CD14-positive monocyte (primary cell): ENCODE data around the gene TRIM44. TPM values are rescaled to one million over a fixed set of nuclear protein-coding genes. Genes with fewer than 3 reads are reported as not detected.
A peak's percentile ranks its signal among the peaks of the same experiment; 100 is the strongest.

Source experiments
- DNase-seq, 3 donors: peaks; one replicate each; pipeline ENCODE4 v3.0.0-alpha.2; 2011 to 2022
- H2AFZ ChIP-seq: 2 replicates; pipeline ENCODE4 v1.6.0; 2012; ENCODE audit warnings: mild to moderate bottlenecking, low read depth, low read length, inconsistent platforms; ENCODE audit not compliant: insufficient read depth, poor library complexity, severe bottlenecking
- H3K27ac ChIP-seq, 2 donors: 1 replicate in 1 of 2; 2 replicates in 1 of 2; pipeline ENCODE4 v1.5.1; 2012 to 2013; ENCODE audit warnings: low read length in 2 of 2, control low read depth in 1 of 2, inconsistent platforms in 1 of 2, low read depth in 1 of 2, mild to moderate bottlenecking in 1 of 2
- H3K27me3 ChIP-seq, 2 donors: one replicate each; pipeline versions ENCODE4 v1.6.0 to v1.6.1; 2011 to 2013; ENCODE audit warnings: low read length in 2 of 2; ENCODE audit not compliant: control insufficient read depth in 2 of 2, insufficient read depth in 2 of 2
- H3K36me3 ChIP-seq, 2 donors: replicated peaks in 1 of 2; 1 replicate in 1 of 2; 2 replicates in 1 of 2; pipeline versions ENCODE4 v1.5.1 to v1.6.1; 2012 to 2013; ENCODE audit warnings: low read length in 2 of 2, control low read depth in 1 of 2, inconsistent platforms in 1 of 2, mild to moderate bottlenecking in 1 of 2; ENCODE audit not compliant: insufficient read depth in 2 of 2, control insufficient read depth in 1 of 2
- H3K4me1 ChIP-seq, 2 donors: 1 replicate in 1 of 2; 2 replicates in 1 of 2; pipeline versions ENCODE4 v1.5.1 to v1.6.1; 2012 to 2013; ENCODE audit warnings: low read length in 2 of 2, control low read depth in 1 of 2, inconsistent platforms in 1 of 2, mild to moderate bottlenecking in 1 of 2, moderate library complexity in 1 of 2; ENCODE audit not compliant: insufficient read depth in 2 of 2, control insufficient read depth in 1 of 2
- H3K4me2 ChIP-seq: replicated peaks from 2 replicates; pipeline ENCODE3; 2012; ENCODE audit warnings: low read length, moderate library complexity, mild to moderate bottlenecking; ENCODE audit not compliant: poor library complexity, severe bottlenecking; ENCODE audit errors: extremely low read depth
- H3K4me3 ChIP-seq, 3 experiments: fragments of 200-600 bp in 1 of 3; sonication (generic) in 1 of 3; replicated peaks in 1 of 3; 1 replicate in 2 of 3; 2 replicates in 1 of 3; pipeline ENCODE4 v1.5.1; 2011 to 2013; ENCODE audit warnings: low read length in 3 of 3, mild to moderate bottlenecking in 3 of 3, control low read depth in 2 of 3, low read depth in 2 of 3, inconsistent platforms in 1 of 3, moderate library complexity in 1 of 3
- H3K79me2 ChIP-seq: 2 replicates; pipeline ENCODE4 v1.6.0; 2012; ENCODE audit warnings: mild to moderate bottlenecking, control low read depth, inconsistent platforms, low read length, moderate library complexity; ENCODE audit not compliant: insufficient read depth
- H3K9ac ChIP-seq: 2 replicates; pipeline ENCODE4 v1.6.0; 2017; ENCODE audit warnings: low read length, mild to moderate bottlenecking; ENCODE audit not compliant: insufficient read depth, poor library complexity, severe bottlenecking
- H3K9me3 ChIP-seq, 2 donors: replicated peaks in 1 of 2; 1 replicate in 1 of 2; 2 replicates in 1 of 2; pipeline versions ENCODE4 v1.5.1 to v1.6.1; 2012 to 2013; ENCODE audit warnings: low read length in 2 of 2, control low read depth in 1 of 2; ENCODE audit not compliant: control insufficient read depth in 1 of 2, insufficient read depth in 1 of 2
- H4K20me1 ChIP-seq: 2 replicates; pipeline ENCODE4 v1.6.0; 2012; ENCODE audit warnings: mild to moderate bottlenecking, low read length, control low read depth, moderate library complexity; ENCODE audit not compliant: insufficient read depth
- H3K27ac Mint-ChIP-seq, 7 donors: one replicate each; pipeline ENCODE4 v1.8.0; 2020; ENCODE audit warnings: mild to moderate bottlenecking in 7 of 7, mixed read lengths in 7 of 7, moderate library complexity in 6 of 7, inconsistent platforms in 2 of 7
- H3K27me3 Mint-ChIP-seq, 3 donors: one replicate each; pipeline ENCODE4 v1.8.0; 2021 to 2022; ENCODE audit warnings: low read depth in 3 of 3, mild to moderate bottlenecking in 3 of 3, mixed read lengths in 3 of 3, moderate library complexity in 3 of 3, inconsistent platforms in 1 of 3
- H3K36me3 Mint-ChIP-seq, 2 donors: one replicate each; pipeline ENCODE4 v1.8.0; 2020; ENCODE audit warnings: mixed read lengths in 2 of 2, inconsistent platforms in 1 of 2, mild to moderate bottlenecking in 1 of 2
- H3K4me1 Mint-ChIP-seq: one replicate; pipeline ENCODE4 v1.8.0; 2020; ENCODE audit warnings: mild to moderate bottlenecking, mixed read lengths
- H3K4me3 Mint-ChIP-seq, 2 donors: one replicate each; pipeline ENCODE4 v1.8.0; 2020; ENCODE audit warnings: mild to moderate bottlenecking in 2 of 2, mixed read lengths in 2 of 2, moderate library complexity in 1 of 2
- H3K9me3 Mint-ChIP-seq, 7 donors: one replicate each; pipeline ENCODE4 v1.8.0; 2020 to 2022; ENCODE audit warnings: mixed read lengths in 7 of 7, mild to moderate bottlenecking in 6 of 7, moderate library complexity in 6 of 7, inconsistent platforms in 2 of 7
- CTCF ChIP-seq: fragments of 200-600 bp; IDR thresholded peaks from one replicate; pipeline ENCODE4 v1.8.0; 2022; ENCODE audit warnings: antibody characterized with exemption, mild to moderate bottlenecking
- WGBS: methylation state at CpG from one replicate; pipeline ENCODE4 v1.1.5; 2013; ENCODE audit warnings: missing lambda C conversion rate; ENCODE audit not compliant: insufficient coverage; 5-methylcytosine and 5-hydroxymethylcytosine counted together
- intact Hi-C, 2 donors: fragments of 100-400 bp; cut with micrococcal nuclease; formaldehyde crosslinking; loops; one replicate each; pipeline versions ENCODE4 v1.15.0 to v1.15.1; 2023
- polyA plus RNA-seq, 3 donors: library from polyadenylated mRNA; depleted of rRNA in 1 of 3; unstranded in 2 of 3; stranded (reverse) in 1 of 3; fragments of 300-500 nt in 2 of 3; fragments of >200 nt in 1 of 3; fragmentation: Illumina TruSeq in 2 of 3; gene quantifications; 1 replicate in 2 of 3; 2 replicates in 1 of 3; pipeline ENCODE4 v1.2.3, GENCODE V29; 2012 to 2021

Gene TRIM44
- polyA plus RNA-seq, 3 donors = 25.3 to 47.1 (median 45.9) TPM

- DNase-seq = no peak
- H3K36me3 Mint-ChIP-seq = no peaks in the 10 kb centered on the region
- no peak overlapping the region for H3K9ac ChIP-seq
- H3K9me3 ChIP-seq = no peaks in the 10 kb centered on the region
- no peak overlapping the region for H3K4me3 ChIP-seq
- H3K36me3 ChIP-seq = no peaks in the 10 kb centered on the region
- peaks cover 25 to 51% (median 37%) of the 10 kb centered on the region in 3 donors for H3K27me3 Mint-ChIP-seq
- H3K27ac ChIP-seq = no peak overlapping the region
- no peaks in the 10 kb centered on the region for H3K4me1 Mint-ChIP-seq
- intact Hi-C loops = no loop called here
- no peaks in the 10 kb centered on the region for H3K79me2 ChIP-seq
- H3K4me1 ChIP-seq = no peaks in the 10 kb centered on the region
- no peak overlapping the region for H2AFZ ChIP-seq
- no peak overlapping the region for H3K4me3 Mint-ChIP-seq
- TF ChIP-seq CTCF = no peak
- H3K9me3 Mint-ChIP-seq = peaks cover 0 to 5% (median 0%) of the 10 kb centered on the region in 7 donors
- WGBS = 87% methylated on average over 3 of the region's 4 CpGs
- no peaks in the 10 kb centered on the region for H4K20me1 ChIP-seq
- no peak overlapping the region for H3K27ac Mint-ChIP-seq
- H3K4me2 ChIP-seq = no peak overlapping the region
- peaks cover 18 to 27% of the 10 kb centered on the region in 2 donors for H3K27me3 ChIP-seq
Measured at GRCh38 chr11:35655856-35656255, 6.7 kb upstream of the TRIM44 start.

- no peaks in the 10 kb centered on the region for H4K20me1 ChIP-seq
- Mint-ChIP-seq H3K27me3 (peaks cover 24 to 57% (median 47%) of the 10 kb centered on the region in 3 donors), H3K4me3 (no peak overlapping the region), H3K4me1 (peaks cover 12% of the 10 kb centered on the region), H3K27ac (peak overlapping the region in 1 of 7 donors; percentile 54), H3K36me3 (peaks cover 3% of the 10 kb centered on the region in 2 donors), H3K9me3 (peaks cover 3 to 9% (median 6%) of the 10 kb centered on the region in 7 donors)
- H3K27ac ChIP-seq = no peak overlapping the region
- H2AFZ ChIP-seq = no peak overlapping the region
- DNase-seq = no peak
- peaks cover 23 to 36% of the 10 kb centered on the region in 2 donors for H3K27me3 ChIP-seq
- H3K4me3 ChIP-seq = no peak overlapping the region
- H3K4me2 ChIP-seq = no peak overlapping the region
- peaks cover 10 to 13% of the 10 kb centered on the region in 2 donors for H3K4me1 ChIP-seq
- WGBS = 100% methylated on average over 1 of the region's 3 CpGs
- H3K9ac ChIP-seq = no peak overlapping the region
- peaks cover 0 to 3% of the 10 kb centered on the region in 2 donors for H3K9me3 ChIP-seq
- TF ChIP-seq CTCF = no peak
- intact Hi-C loops = no loop called here
- H3K79me2 ChIP-seq = peaks cover under 1% of the 10 kb centered on the region
- H3K36me3 ChIP-seq = no peaks in the 10 kb centered on the region
Measured at GRCh38 chr11:35658020-35658948, 4.3 kb upstream of the TRIM44 start.
